ENCODE results near the gene CD59.

Gene CD59

DNA sequence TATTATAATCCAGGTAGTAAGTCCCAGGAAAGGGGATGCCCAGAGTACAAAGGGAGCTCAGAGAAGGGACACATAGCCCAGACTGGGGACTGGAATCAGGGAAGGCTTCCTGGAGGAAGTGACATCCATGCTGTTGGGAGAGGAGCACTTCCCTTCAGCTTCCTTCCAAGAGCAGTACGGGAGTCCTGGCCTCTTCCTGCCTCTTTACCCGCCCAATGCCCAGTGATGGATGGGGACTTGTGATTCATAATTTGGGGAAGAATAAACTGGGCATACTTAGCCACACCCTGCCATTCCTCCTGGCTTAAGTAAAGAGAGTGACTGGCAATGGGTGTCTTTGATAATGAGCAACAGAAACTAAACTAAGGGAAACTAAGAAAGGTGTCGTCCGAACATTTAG is 47.1 kb downstream of the CD59 start:
- no peak overlapping the region for H3K4me2 ChIP-seq (ENCODE audit: low read depth, low read length)
- TF ChIP-seq EZH2 (optimal IDR thresholded peaks at IDR 0.05; ENCODE audit: low read depth, low read length), result no peak
- TF ChIP-seq, protein P1, sequence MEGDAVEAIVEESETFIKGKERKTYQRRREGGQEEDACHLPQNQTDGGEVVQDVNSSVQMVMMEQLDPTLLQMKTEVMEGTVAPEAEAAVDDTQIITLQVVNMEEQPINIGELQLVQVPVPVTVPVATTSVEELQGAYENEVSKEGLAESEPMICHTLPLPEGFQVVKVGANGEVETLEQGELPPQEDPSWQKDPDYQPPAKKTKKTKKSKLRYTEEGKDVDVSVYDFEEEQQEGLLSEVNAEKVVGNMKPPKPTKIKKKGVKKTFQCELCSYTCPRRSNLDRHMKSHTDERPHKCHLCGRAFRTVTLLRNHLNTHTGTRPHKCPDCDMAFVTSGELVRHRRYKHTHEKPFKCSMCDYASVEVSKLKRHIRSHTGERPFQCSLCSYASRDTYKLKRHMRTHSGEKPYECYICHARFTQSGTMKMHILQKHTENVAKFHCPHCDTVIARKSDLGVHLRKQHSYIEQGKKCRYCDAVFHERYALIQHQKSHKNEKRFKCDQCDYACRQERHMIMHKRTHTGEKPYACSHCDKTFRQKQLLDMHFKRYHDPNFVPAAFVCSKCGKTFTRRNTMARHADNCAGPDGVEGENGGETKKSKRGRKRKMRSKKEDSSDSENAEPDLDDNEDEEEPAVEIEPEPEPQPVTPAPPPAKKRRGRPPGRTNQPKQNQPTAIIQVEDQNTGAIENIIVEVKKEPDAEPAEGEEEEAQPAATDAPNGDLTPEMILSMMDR (IDR thresholded peaks at IDR 0.05; ENCODE audit: low read length), result no peak
- no peak for TF ChIP-seq EZH2phosphoT487 (IDR thresholded peaks at IDR 0.05; ENCODE audit: low read length)
- H3K9me3 ChIP-seq (replicated peaks; ENCODE audit: insufficient read depth, low read length), result no peaks in the 10 kb centered on the region
- no peak overlapping the region for H3K9ac ChIP-seq (ENCODE audit: low read length)
- H3K27me3 ChIP-seq (replicated peaks; ENCODE audit: insufficient read depth, low read length), result no peaks in the 10 kb centered on the region
- H3K27ac ChIP-seq (ENCODE audit: low read length), result no peak overlapping the region
- no peaks in the 10 kb centered on the region for H3F3A ChIP-seq (ENCODE audit: insufficient read depth, low read length)
- H3K36me3 ChIP-seq (replicated peaks; ENCODE audit: insufficient read depth, low read length), result no peaks in the 10 kb centered on the region
- no peak for DNase-seq
- no peaks in the 10 kb centered on the region for H4K20me1 ChIP-seq (ENCODE audit: insufficient read depth, low read length)
- no peak overlapping the region for H2AFZ ChIP-seq (ENCODE audit: low read length)
- H3K79me2 ChIP-seq (ENCODE audit: low read length), result no peaks in the 10 kb centered on the region
- no peaks in the 10 kb centered on the region for H3K9me2 ChIP-seq (replicated peaks; ENCODE audit: insufficient read depth, low read length)
- H3K4me1 ChIP-seq (ENCODE audit: low read length), result peaks cover 12% of the 10 kb centered on the region
- H3K4me3 ChIP-seq (ENCODE audit: low read length), result no peak overlapping the region

DNA sequence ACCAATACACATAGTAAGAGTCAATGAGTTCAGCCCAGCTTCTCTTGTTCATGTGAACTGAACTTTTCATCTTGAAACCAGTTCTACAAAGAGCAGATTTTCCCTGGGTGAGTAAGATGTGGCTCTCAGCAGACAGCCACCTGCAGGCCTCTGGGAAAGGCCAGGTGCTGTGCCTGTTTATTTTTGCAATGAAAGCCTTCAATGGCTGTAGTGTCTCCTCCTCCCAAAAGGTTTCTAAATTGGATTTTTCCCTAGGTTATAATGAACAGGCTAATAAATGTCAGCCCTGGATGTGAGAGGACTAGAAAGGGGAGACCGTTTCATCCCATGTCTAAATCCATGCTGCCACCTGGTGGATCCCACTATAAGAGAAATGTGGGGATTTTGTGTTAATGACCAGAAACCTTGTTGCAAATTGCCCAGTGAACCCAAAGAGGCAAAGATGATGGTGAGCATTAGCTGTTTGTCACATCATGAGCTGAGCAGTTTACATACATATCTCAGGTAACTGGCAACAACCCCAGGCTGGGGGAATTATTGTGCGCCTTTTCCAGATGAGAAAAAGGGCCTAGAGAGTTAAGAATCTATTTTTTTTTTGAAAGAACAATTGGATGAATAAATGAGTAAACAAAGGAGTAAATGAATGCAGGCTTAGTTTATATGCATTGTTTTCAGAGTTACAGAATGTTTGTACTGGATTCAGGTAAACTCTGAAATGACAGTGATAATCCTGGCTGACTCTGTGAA is 48.3 kb downstream of the CD59 start:
- H3K27me3 ChIP-seq (replicated peaks; ENCODE audit: insufficient read depth, low read length), result no peaks in the 10 kb centered on the region
- peak; percentile 76 for DNase-seq
- H3K9me2 ChIP-seq (replicated peaks; ENCODE audit: insufficient read depth, low read length), result no peaks in the 10 kb centered on the region
- H2AFZ ChIP-seq (ENCODE audit: low read length), result no peak overlapping the region
- H3K36me3 ChIP-seq (replicated peaks; ENCODE audit: insufficient read depth, low read length), result no peaks in the 10 kb centered on the region
- no peaks in the 10 kb centered on the region for H4K20me1 ChIP-seq (ENCODE audit: insufficient read depth, low read length)
- H3K27ac ChIP-seq (ENCODE audit: low read length), result no peak overlapping the region
- no peaks in the 10 kb centered on the region for H3K9me3 ChIP-seq (replicated peaks; ENCODE audit: insufficient read depth, low read length)
- no peak overlapping the region for H3K4me3 ChIP-seq (ENCODE audit: low read length)
- no peak for TF ChIP-seq EZH2 (optimal IDR thresholded peaks at IDR 0.05; ENCODE audit: low read depth, low read length)
- TF ChIP-seq, protein P1 (IDR thresholded peaks at IDR 0.05; ENCODE audit: low read length), result peak; percentile 90
- no peaks in the 10 kb centered on the region for H3F3A ChIP-seq (ENCODE audit: insufficient read depth, low read length)
- H3K4me1 ChIP-seq (ENCODE audit: low read length), result peaks cover 12% of the 10 kb centered on the region
- no peak overlapping the region for H3K4me2 ChIP-seq (ENCODE audit: low read depth, low read length)
- H3K79me2 ChIP-seq (ENCODE audit: low read length), result no peaks in the 10 kb centered on the region
- no peak overlapping the region for H3K9ac ChIP-seq (ENCODE audit: low read length)

DNA sequence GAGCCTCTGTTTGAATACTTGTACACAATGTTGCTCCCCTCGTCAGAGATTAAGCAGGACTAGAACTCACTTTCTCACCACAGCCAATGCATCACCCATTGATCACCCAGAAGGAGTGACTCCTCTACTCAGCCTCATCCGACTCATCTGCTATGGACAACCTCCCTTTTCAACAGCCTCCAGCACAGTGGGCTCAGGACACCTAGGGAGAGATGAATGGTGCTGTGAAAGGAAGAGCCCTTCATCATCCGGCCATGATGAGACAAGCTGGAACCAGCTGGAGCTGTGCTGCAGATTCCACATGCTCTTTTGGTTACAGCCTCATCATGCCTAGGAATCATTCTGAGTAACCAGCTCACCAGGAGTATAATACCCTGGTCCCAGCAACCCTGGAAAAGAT is 51.1 kb downstream of the CD59 start:
- no peaks in the 10 kb centered on the region for H3K79me2 ChIP-seq (ENCODE audit: low read length)
- H3F3A ChIP-seq (ENCODE audit: insufficient read depth, low read length), result no peaks in the 10 kb centered on the region
- no peak overlapping the region for H2AFZ ChIP-seq (ENCODE audit: low read length)
- H3K9ac ChIP-seq (ENCODE audit: low read length), result no peak overlapping the region
- no peak overlapping the region for H3K4me2 ChIP-seq (ENCODE audit: low read depth, low read length)
- no peaks in the 10 kb centered on the region for H3K9me2 ChIP-seq (replicated peaks; ENCODE audit: insufficient read depth, low read length)
- no peaks in the 10 kb centered on the region for H3K9me3 ChIP-seq (replicated peaks; ENCODE audit: insufficient read depth, low read length)
- H3K27me3 ChIP-seq (replicated peaks; ENCODE audit: insufficient read depth, low read length), result no peaks in the 10 kb centered on the region
- no peak overlapping the region for H3K27ac ChIP-seq (ENCODE audit: low read length)
- peaks cover 12% of the 10 kb centered on the region for H3K4me1 ChIP-seq (ENCODE audit: low read length)
- no peak for TF ChIP-seq EZH2 (optimal IDR thresholded peaks at IDR 0.05; ENCODE audit: low read depth, low read length)
- TF ChIP-seq, protein P1 (IDR thresholded peaks at IDR 0.05; ENCODE audit: low read length), result no peak
- no peak for TF ChIP-seq EZH2phosphoT487 (IDR thresholded peaks at IDR 0.05; ENCODE audit: low read length)
- no peak overlapping the region for H3K4me3 ChIP-seq (ENCODE audit: low read length)
- no peak for DNase-seq
- no peaks in the 10 kb centered on the region for H3K36me3 ChIP-seq (replicated peaks; ENCODE audit: insufficient read depth, low read length)
- H4K20me1 ChIP-seq (ENCODE audit: insufficient read depth, low read length), result no peaks in the 10 kb centered on the region
